HG03108 (cell line): Measurements from ENCODE around the gene TOX2.
"Not testable (repeated sequence)": the region's sequence is repeated elsewhere in the genome, so short reads cannot be mapped to it uniquely, and the experiment has no call there.

ENCODE experiments used
- ATAC-seq: cut with Tn5 transposase; IDR thresholded peaks from one replicate; pipeline ENCODE4 v1.9.1; 2021; ENCODE audit warnings: moderate library complexity; ENCODE audit not compliant: unreplicated experiment

Gene TOX2

GRCh38 chr20:44029848-44030230 is 115.2 kb downstream of the TOX2 start:
- no peak for ATAC-seq

GRCh38 chr20:44030394-44030793 is 115.7 kb downstream of the TOX2 start:
- no peak for ATAC-seq

GRCh38 chr20:44031001-44031574 is 116.4 kb downstream of the TOX2 start:
- ATAC-seq: no peak

GRCh38 chr20:44031781-44032582 is 117.3 kb downstream of the TOX2 start:
- no peak for ATAC-seq

- no peak for ATAC-seq
Observed at GRCh38 chr20:44032583-44033331, 118.1 kb downstream of the TOX2 start.

GRCh38 chr20:44033344-44033743 is 118.7 kb downstream of the TOX2 start:
- no peak for ATAC-seq

GRCh38 chr20:44033873-44034272 is 119.2 kb downstream of the TOX2 start:
- ATAC-seq: no peak

- no peak for ATAC-seq
Observed at GRCh38 chr20:44034451-44034850, 119.8 kb downstream of the TOX2 start.

GRCh38 chr20:44034965-44035635 is 120.4 kb downstream of the TOX2 start:
- ATAC-seq: no peak

GRCh38 chr20:44035924-44036323 is 121.3 kb downstream of the TOX2 start:
- ATAC-seq: no peak

GRCh38 chr20:44036441-44036840 is 121.8 kb downstream of the TOX2 start:
- no peak for ATAC-seq

- ATAC-seq: no peak
Observed at GRCh38 chr20:44038681-44039123, 124.0 kb downstream of the TOX2 start.

- no peak for ATAC-seq
Observed at GRCh38 chr20:44039147-44039546, 124.5 kb downstream of the TOX2 start.

- ATAC-seq: no peak
Observed at GRCh38 chr20:44039741-44040140, 125.1 kb downstream of the TOX2 start.

GRCh38 chr20:44040202-44040915 is 125.7 kb downstream of the TOX2 start:
- ATAC-seq: no peak

GRCh38 chr20:44041001-44041400 is 126.3 kb downstream of the TOX2 start:
- ATAC-seq: no peak

GRCh38 chr20:44044712-44045111 is 130.1 kb downstream of the TOX2 start:
- not testable (repeated sequence) for ATAC-seq

- no peak for ATAC-seq
Observed at GRCh38 chr20:44050327-44050726, 135.7 kb downstream of the TOX2 start.

- ATAC-seq: no peak
Observed at GRCh38 chr20:44050925-44051660, 136.4 kb downstream of the TOX2 start.

- no peak for ATAC-seq
Observed at GRCh38 chr20:44051661-44052000, 137.0 kb downstream of the TOX2 start.
